Sigmoid colon (tissue), 7 donors: ENCODE results near the gene PAQR6. TPM values are rescaled to one million over a fixed set of nuclear protein-coding genes. Genes with fewer than 3 reads are reported as not detected.

Experiments
- DNase-seq: peaks from one replicate; pipeline ENCODE4 v3.0.0-alpha.2; 2019
- H3K27ac ChIP-seq, 4 donors: fragments of 200-600 bp; sonication (generic); one replicate each; pipeline ENCODE4 v1.5.1; 2016 to 2019; ENCODE audit warnings: mild to moderate bottlenecking in 1 of 4
- H3K27me3 ChIP-seq, 3 donors: fragments of 200-600 bp; sonication (generic); one replicate each; pipeline ENCODE4 v1.5.1; 2019; ENCODE audit warnings: mild to moderate bottlenecking in 1 of 3
- H3K36me3 ChIP-seq, 4 donors: fragments of 200-600 bp; sonication (generic); one replicate each; pipeline ENCODE4 v1.5.1; 2016 to 2019
- H3K4me1 ChIP-seq, 4 donors: fragments of 200-600 bp; sonication (generic); one replicate each; pipeline ENCODE4 v1.5.1; 2017 to 2019
- H3K4me3 ChIP-seq, 4 donors: fragments of 200-600 bp; sonication (generic); one replicate each; pipeline ENCODE4 v1.5.1; 2017 to 2019; ENCODE audit warnings: mild to moderate bottlenecking in 2 of 4, moderate library complexity in 1 of 4
- H3K9me3 ChIP-seq, 4 donors: fragments of 200-600 bp in 3 of 4; sonication (generic) in 3 of 4; one replicate each; pipeline versions ENCODE4 v1.5.1 to v1.6.1; 2013 to 2019
- EP300 ChIP-seq, 4 donors: sonication (generic); formaldehyde crosslinking; IDR thresholded peaks; one replicate each; pipeline ENCODE4 v1.6.1; 2017; ENCODE audit warnings: antibody characterized with exemption in 4 of 4
- POLR2A ChIP-seq, 2 donors: fragments of 450-650 bp; IDR thresholded peaks; one replicate each; pipeline ENCODE4 v1.6.1; 2016; ENCODE audit warnings: antibody characterized with exemption in 2 of 2, mild to moderate bottlenecking in 2 of 2, moderate library complexity in 2 of 2
- POLR2AphosphoS5 ChIP-seq, 4 donors: sonication (generic); formaldehyde crosslinking; IDR thresholded peaks; one replicate each; pipeline ENCODE4 v1.6.1; 2017; ENCODE audit warnings: antibody characterized with exemption in 4 of 4
- WGBS, 2 donors: extraction: QIAGEN DNeasy Blood & Tissue Kit; methylation state at CpG; one replicate each; pipeline ENCODE4 v1.1.7; 2013; 5-methylcytosine and 5-hydroxymethylcytosine counted together
- intact Hi-C: fragments of 100-400 bp; cut with DNase I; formaldehyde crosslinking; loops from one replicate; pipeline ENCODE4 v1.15.1; 2023
- polyA plus RNA-seq, 3 donors: library from polyadenylated mRNA; stranded (reverse); fragments of 200-250 nt; gene quantifications; one replicate each; pipeline ENCODE4 v1.2.3, GENCODE V29; 2013
- total RNA-seq, 4 donors: library from RNA; depleted of rRNA; stranded (reverse); fragments of >200 nt; gene quantifications; one replicate each; pipeline ENCODE4 v1.1.0, GENCODE V29; 2016
- TF ChIP-seq, protein P1 (sequence below), 4 experiments: fragments of 450-650 bp in 3 of 4; fragments of 200-600 bp in 1 of 4; IDR thresholded peaks; one replicate each; pipeline ENCODE4 v1.5.1; 2016 to 2019; ENCODE audit warnings: antibody characterized with exemption in 4 of 4, mild to moderate bottlenecking in 3 of 4, moderate library complexity in 2 of 4
- donor health status: healthy with polysubstance abuse.
- donor health status: Bipolar disorder and iron deficiency.
- donor health status: healthy.

Gene PAQR6
- total and polyA plus RNA-seq, 7 donors = 0.69 to 7.7 (median 3.4) TPM

DNA sequence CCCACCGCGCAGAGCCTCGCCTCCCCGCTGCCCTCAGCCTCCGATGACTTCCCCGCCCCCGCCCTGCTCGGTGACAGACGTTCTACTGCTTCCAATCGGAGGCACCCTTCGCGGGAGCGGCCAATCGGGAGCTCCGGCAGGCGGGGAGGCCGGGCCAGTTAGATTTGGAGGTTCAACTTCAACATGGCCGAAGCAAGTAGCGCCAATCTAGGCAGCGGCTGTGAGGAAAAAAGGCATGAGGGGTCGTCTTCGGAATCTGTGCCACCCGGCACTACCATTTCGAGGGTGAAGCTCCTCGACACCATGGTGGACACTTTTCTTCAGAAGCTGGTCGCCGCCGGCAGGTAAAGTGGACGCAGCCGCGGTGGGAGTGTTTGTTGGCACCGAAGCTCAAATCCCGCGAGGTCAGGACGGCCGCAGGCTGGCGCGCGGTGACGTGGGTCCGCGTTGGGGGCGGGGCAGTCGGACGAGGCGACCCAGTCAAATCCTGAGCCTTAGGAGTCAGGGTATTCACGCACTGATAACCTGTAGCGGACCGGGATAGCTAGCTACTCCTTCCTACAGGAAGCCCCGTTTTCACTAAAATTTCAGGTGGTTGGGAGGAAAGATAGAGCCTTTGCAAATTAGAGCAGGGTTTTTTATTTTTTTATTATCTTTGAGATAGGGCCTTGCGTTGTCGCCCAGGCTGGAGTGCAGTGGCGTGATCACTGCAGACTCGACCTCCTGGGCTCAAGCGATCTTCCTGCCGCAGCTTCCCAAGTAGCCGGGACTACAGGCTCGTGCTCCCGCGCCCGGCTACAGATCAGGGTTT lies 34.8 kb downstream of the PAQR6 start, which contains the start of gene PMF1:
Gene PMF1 (plus strand): TSS at position 175 of the 811 bp plus-strand sequence. CDS start 9 bp downstream, at position 184.
- peak; percentile 99 for DNase-seq
- H3K27ac ChIP-seq = peak within 1 kb of the TSS; percentile 85 to 95 (median 94)
- H3K9me3 ChIP-seq = no peaks in the 10 kb centered on the region
- TF ChIP-seq POLR2A (IDR thresholded peaks at IDR 0.05) = peak; percentile 27 to 61
- TF ChIP-seq POLR2AphosphoS5 (IDR thresholded peaks at IDR 0.05) = peak; percentile 71 to 90 (median 84)
- no peak for TF ChIP-seq EP300 (IDR thresholded peaks at IDR 0.05)
- intact Hi-C loops = loop anchor here (2.0 to 5.0 kb wide), 2 partner anchors 18 to 51 kb away; partner anchors contain the start of gene SLC25A44
- peak within 1 kb of the TSS; percentile 53 to 69 (median 62) for H3K4me3 ChIP-seq
- no peaks in the 10 kb centered on the region for H3K27me3 ChIP-seq
- H3K4me1 ChIP-seq = peaks cover 0 to 22% (median 18%) of the 10 kb centered on the region in 4 donors
- 0 to 1% methylated on average over 61 of the region's 61 CpGs for WGBS, 2 donors
- peaks cover 0 to 26% (median 16%) of the 10 kb centered on the region in 4 donors for H3K36me3 ChIP-seq

DNA sequence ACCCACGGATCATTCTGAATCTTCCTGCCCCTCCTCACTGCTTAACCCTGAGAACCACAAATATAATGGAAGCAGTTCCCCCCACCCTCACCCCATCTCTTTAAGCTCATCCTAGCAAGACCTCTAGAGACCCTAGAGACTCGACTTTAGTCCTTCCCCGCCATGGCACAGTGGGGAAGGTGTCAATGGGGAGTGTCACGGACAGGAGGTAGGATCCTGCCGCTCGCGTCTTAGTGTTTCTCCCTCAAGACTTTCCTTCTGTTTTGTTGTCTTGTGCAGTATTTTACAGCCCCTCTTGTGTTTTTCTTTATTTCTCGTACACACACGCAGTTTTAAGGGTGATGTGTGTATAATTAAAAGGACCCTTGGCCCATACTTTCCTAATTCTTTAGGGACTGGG lies 35.7 kb downstream of the PAQR6 start:
- WGBS, 2 donors = 79 to 87% methylated on average over 9 of the region's 9 CpGs
- Histone ChIP-seq H3K4me1 (peaks cover 0 to 22% (median 18%) of the 10 kb centered on the region in 4 donors), H3K36me3 (peaks cover 0 to 31% (median 18%) of the 10 kb centered on the region in 4 donors), H3K27me3 (no peaks in the 10 kb centered on the region), H3K27ac (peak overlapping the region; percentile 85 to 95 (median 94)), H3K4me3 (peak overlapping the region; percentile 53 to 69 (median 62)), H3K9me3 (no peaks in the 10 kb centered on the region)
- intact Hi-C loops = loop anchor here (2.0 to 5.0 kb wide), 2 partner anchors 17 to 50 kb away; partner anchors contain the start of gene SLC25A44
- DNase-seq = no peak
- TF ChIP-seq EP300 (IDR thresholded peaks at IDR 0.05) (no peak), POLR2AphosphoS5 (IDR thresholded peaks at IDR 0.05) (no peak), POLR2A (IDR thresholded peaks at IDR 0.05) (no peak)
- TF ChIP-seq, protein P1, sequence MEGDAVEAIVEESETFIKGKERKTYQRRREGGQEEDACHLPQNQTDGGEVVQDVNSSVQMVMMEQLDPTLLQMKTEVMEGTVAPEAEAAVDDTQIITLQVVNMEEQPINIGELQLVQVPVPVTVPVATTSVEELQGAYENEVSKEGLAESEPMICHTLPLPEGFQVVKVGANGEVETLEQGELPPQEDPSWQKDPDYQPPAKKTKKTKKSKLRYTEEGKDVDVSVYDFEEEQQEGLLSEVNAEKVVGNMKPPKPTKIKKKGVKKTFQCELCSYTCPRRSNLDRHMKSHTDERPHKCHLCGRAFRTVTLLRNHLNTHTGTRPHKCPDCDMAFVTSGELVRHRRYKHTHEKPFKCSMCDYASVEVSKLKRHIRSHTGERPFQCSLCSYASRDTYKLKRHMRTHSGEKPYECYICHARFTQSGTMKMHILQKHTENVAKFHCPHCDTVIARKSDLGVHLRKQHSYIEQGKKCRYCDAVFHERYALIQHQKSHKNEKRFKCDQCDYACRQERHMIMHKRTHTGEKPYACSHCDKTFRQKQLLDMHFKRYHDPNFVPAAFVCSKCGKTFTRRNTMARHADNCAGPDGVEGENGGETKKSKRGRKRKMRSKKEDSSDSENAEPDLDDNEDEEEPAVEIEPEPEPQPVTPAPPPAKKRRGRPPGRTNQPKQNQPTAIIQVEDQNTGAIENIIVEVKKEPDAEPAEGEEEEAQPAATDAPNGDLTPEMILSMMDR (IDR thresholded peaks at IDR 0.05) = no peak

DNA sequence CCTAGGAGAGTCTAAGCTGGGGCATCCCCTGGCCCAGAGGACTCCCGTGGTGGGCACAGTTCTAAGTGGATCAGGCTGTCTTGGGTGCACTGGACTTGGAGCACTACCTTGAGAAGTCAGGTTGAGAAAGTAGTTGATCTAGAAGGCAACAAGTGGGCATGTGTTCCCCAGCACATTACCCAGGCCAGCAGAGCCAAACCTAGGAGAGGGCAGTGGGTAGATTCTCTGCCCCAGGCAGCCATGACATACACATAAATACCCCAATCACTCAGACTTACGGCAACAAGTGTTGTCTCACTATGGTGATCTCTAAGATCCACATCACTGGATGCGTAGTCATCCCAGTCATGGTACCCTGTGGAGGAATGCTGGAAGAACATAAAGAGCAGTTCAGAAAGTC lies 36.6 kb downstream of the PAQR6 start:
- Histone ChIP-seq H3K36me3 (peaks cover 0 to 37% (median 18%) of the 10 kb centered on the region in 4 donors), H3K9me3 (no peaks in the 10 kb centered on the region), H3K4me3 (no peak overlapping the region), H3K27me3 (no peaks in the 10 kb centered on the region), H3K27ac (no peak overlapping the region), H3K4me1 (peaks cover 0 to 22% (median 18%) of the 10 kb centered on the region in 4 donors)
- no peak for DNase-seq
- no peak for TF ChIP-seq POLR2A (IDR thresholded peaks at IDR 0.05)
- no peak for TF ChIP-seq POLR2AphosphoS5 (IDR thresholded peaks at IDR 0.05)
- TF ChIP-seq EP300 (IDR thresholded peaks at IDR 0.05) = no peak
- WGBS, 2 donors = 94 to 97% methylated on average over 3 of the region's 3 CpGs
- intact Hi-C loops = loop anchor here (5.0 kb wide), 1 partner anchor 49 kb away; no protein-coding TSS in a partner anchor

DNA sequence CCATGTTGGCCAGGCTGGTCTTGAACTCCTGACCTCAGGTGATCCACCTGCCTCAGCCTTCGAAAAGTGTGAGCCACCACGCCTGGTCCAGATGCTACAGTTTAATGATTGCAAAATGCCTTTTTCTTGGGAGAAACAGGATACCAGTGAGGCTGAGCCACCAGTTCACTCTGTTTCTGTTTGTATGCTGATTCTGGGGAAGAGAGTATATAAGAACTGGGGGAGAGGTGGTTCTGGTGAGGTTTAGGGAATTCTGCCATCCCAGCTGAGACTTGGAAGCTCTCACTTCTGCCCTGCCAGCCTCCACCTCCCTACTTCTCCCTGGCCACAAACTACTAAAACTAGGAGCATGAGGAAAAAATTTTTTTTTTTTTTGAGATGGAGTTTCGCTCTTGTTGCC lies 43.2 kb downstream of the PAQR6 start:
- Histone ChIP-seq H3K27me3 (no peaks in the 10 kb centered on the region), H3K27ac (no peak overlapping the region), H3K4me3 (no peak overlapping the region), H3K36me3 (peaks cover 5 to 41% (median 12%) of the 10 kb centered on the region in 4 donors), H3K4me1 (peaks cover 0 to 26% (median 24%) of the 10 kb centered on the region in 4 donors), H3K9me3 (no peaks in the 10 kb centered on the region)
- peak; percentile 15 for DNase-seq
- WGBS, 2 donors = 88 to 92% methylated on average over 3 of the region's 3 CpGs
- TF ChIP-seq, protein P1 (IDR thresholded peaks at IDR 0.05) = no peak
- TF ChIP-seq POLR2AphosphoS5 (IDR thresholded peaks at IDR 0.05) (no peak), POLR2A (IDR thresholded peaks at IDR 0.05) (no peak), EP300 (IDR thresholded peaks at IDR 0.05) (no peak)
- intact Hi-C loops = no loop called here

DNA sequence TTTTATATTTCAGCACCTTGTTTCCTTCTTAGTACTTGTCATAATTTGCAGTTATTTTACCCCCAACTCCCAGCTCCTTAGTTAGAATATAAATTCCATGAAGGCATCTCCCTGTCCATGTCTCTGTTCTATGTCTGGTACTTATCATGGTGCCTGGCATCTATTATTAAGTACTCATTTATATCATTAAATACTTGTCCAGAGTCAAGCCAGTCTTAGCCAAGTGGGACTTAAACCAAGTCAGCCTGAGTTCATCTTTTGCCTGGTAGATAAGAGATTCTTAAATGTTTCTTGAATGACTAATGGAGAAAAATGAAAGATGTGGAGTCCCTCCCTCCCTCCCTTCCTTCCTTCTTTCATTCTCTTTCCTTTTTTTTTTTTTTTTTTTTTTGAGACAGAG lies 44.5 kb downstream of the PAQR6 start:
- Histone ChIP-seq H3K9me3 (no peaks in the 10 kb centered on the region), H3K36me3 (peaks cover 5 to 38% (median 10%) of the 10 kb centered on the region in 4 donors), H3K4me3 (no peak overlapping the region), H3K27ac (peak overlapping the region in 3 of 4 donors; percentile 30 to 57 (median 57)), H3K4me1 (peaks cover 0 to 26% (median 24%) of the 10 kb centered on the region in 4 donors), H3K27me3 (no peaks in the 10 kb centered on the region)
- TF ChIP-seq POLR2AphosphoS5 (IDR thresholded peaks at IDR 0.05) = peak in 2 of 4 donors; percentile 70 to 74
- TF ChIP-seq POLR2A (IDR thresholded peaks at IDR 0.05) = no peak
- intact Hi-C loops = no loop called here
- peak; percentile 6 for DNase-seq

DNA sequence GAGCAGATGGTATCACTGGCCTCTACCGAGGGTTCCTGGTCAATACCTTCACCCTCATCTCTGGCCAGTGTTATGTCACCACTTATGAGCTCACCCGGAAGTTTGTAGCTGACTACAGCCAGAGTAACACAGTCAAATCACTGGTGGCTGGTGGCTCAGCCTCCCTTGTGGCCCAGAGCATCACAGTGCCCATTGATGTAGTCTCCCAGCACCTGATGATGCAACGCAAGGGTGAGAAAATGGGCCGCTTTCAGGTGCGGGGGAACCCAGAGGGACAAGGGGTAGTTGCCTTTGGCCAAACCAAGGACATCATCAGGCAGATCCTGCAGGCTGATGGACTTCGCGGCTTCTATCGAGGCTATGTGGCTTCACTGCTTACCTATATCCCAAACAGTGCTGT lies 47.8 kb downstream of the PAQR6 start:
- H3K36me3 ChIP-seq = peaks cover 5 to 19% (median 7%) of the 10 kb centered on the region in 4 donors
- TF ChIP-seq POLR2AphosphoS5 (IDR thresholded peaks at IDR 0.05) (no peak), POLR2A (IDR thresholded peaks at IDR 0.05) (no peak), EP300 (IDR thresholded peaks at IDR 0.05) (no peak)
- TF ChIP-seq, protein P1 (IDR thresholded peaks at IDR 0.05) = no peak
- 95 to 96% methylated on average over 8 of the region's 8 CpGs for WGBS, 2 donors
- no peaks in the 10 kb centered on the region for H3K27me3 ChIP-seq
- DNase-seq = peak; percentile 60
- H3K27ac ChIP-seq = no peak overlapping the region
- no peaks in the 10 kb centered on the region for H3K9me3 ChIP-seq
- H3K4me1 ChIP-seq = peaks cover 0 to 38% (median 33%) of the 10 kb centered on the region in 4 donors
- intact Hi-C loops = no loop called here
- no peak overlapping the region for H3K4me3 ChIP-seq
